HG02763 (cell line): ENCODE data around the gene CSNK2A3.
"Not testable (repeated sequence)": the region's sequence is repeated elsewhere in the genome, so short reads cannot be mapped to it uniquely, and the experiment has no call there.

Source experiments
- ATAC-seq: cut with Tn5 transposase; IDR thresholded peaks from one replicate; pipeline ENCODE4 v1.9.1; 2021; ENCODE audit warnings: mild to moderate bottlenecking, moderate library complexity; ENCODE audit not compliant: unreplicated experiment

CSNK2A3 gene

GRCh38 chr11:11352878-11353277, at the start of gene CSNK2A3:
TSS of gene CSNK2A3 (minus strand) at chr11:11353250. CDS start at chr11:11353119, 131 bp downstream.
- not testable (repeated sequence) for ATAC-seq

DNA sequence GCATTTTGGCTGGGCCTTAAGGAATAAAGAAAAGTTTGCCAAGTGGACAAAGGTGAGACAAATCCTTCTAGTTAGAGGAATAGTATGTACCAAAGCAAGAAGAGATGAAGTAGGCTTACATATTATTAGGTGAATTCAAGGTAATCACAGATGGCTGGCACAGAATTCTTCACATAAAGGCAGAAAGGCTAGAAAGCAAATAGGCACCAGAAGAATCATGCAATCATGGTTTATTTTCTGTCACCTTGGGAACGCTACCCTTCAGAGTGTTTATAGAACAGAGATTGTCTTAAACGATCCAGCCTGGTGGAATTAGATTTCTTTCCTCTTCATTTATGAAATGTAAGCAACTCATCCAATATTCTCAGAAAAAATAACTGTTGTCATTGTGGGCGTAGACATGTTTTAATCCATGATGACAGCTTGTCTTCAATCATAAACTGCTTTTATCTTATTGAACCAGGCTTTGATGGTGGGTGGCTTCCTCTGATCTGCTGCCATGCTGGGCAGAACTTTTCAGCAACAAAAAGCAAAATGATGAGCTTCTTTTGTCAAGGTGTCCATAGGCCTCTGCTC, 49.0 kb upstream of the CSNK2A3 start:
- no peak for ATAC-seq

DNA sequence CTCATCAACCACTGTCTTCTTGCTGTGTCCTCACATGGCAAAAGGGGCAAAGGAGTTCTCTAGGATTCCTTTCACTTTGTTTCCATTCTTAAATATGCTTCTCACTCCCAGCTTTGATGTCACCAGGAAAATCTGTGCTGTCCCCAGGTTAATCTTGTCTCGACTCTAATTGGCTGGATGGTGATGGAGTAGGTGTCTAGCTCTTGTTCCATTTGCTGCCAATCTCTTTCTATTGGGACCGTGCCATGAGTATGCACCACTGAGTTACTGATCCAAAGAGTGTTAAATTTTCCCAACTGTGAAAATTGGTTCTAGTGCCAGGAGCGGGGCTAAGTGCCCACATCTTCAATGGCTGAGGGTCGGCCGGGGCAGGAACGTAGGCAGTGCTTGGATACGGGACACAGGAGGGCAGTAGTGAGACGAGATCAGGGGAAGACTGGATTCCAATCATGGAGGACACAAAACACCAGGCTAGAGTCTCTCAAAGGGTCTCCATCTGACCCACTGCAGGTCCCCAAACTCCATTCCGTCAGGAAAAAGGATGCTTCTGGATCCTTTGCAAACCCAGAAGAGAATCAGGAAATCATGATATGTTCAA, 47.7 kb upstream of the CSNK2A3 start:
- no peak for ATAC-seq

DNA sequence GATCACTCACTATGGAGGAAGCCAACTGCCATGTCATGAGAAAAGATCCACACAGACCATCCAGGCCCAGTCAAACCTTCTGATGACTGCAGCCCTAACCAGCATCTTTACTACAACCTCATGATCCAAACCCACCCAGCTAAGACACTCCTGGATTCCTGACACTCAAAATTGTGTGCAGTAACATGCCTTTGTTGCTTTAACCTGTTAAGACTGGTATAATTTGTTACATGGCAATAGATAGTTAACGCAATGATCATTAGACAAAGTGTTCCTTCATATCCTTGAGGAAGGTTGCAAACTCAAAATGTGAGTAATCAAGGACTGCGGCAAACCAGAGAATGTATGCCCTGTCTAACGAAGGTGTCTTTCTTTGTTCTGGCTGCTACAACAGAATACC, 47.1 kb upstream of the CSNK2A3 start:
- ATAC-seq = no peak

DNA sequence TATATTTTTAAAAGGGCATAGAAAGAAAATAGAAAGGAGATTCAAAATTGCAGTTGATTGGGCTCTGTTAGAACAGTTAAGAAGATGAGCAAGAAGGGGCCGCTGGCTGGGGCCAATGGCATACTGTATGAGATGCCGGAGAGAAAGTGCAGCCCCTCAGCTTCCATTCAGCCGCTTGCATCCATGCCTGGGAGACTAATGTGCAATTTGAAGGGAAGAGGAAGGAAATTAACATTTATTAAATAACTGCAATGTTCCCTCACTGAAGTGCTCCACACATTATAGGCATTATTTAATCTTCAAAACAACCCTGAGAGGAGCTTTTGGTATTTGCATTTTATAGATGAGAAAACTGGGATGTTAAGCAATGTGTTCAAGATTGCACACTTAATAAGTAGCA, 44.7 kb upstream of the CSNK2A3 start:
- no peak for ATAC-seq

- no peak for ATAC-seq
Observed at GRCh38 chr11:11397036-11397415, 44.0 kb upstream of the CSNK2A3 start.

DNA sequence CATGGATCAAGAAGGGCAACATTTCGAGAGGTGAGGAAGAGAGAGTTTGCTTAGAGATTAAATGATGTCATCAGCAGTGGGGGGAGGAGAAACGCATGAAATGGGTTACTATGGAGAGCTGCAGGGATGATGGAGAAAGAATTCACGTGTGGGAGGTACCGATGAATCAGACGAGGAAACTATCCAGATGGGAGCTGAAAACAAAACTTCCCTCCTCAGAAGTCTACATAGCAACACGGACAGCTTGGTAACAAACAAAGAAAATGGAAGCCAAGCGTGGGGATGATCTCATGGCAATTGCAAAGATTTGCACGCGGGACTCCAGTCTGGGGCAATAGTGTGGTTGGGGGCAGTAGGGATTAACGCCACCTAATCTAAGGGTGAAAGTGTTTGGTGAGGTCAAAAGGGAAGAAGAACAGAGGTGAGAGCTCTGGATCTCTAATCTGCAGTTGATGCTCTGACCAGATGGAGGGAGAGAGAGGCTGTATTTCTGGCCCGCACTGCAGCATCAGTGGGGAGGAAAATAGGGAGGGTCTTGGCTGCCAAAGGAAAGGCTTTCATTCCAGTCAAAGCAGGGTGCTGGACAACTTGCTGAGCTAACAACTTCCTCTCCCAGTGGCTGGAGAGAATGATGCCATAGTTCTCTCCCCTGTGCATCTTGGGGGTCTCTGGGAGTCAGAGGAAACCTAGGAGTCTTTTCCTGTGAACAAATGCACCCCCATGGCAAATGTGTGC, 43.4 kb upstream of the CSNK2A3 start:
- no peak for ATAC-seq

- ATAC-seq = no peak
Observed at GRCh38 chr11:11395126-11395525, 42.1 kb upstream of the CSNK2A3 start.

DNA sequence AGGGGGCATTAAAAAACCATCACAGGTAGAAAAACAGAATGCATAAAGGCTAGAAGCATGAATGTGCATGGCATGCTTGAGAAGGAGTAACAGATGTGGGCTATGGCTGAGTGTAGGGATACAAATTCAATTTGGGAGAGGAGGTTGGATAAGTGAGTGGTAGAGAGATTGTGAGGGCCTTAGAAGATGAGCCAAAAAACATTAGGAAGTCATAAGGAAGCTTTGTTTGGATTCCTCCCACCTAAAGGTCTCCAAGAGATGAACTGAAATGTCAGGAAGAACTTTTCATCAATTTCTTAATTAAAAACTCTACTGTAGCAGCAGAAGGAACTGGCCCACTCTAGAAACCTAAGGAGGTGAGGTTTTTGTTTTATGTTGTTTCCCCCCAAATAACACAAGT, 41.2 kb upstream of the CSNK2A3 start:
- no peak for ATAC-seq

DNA sequence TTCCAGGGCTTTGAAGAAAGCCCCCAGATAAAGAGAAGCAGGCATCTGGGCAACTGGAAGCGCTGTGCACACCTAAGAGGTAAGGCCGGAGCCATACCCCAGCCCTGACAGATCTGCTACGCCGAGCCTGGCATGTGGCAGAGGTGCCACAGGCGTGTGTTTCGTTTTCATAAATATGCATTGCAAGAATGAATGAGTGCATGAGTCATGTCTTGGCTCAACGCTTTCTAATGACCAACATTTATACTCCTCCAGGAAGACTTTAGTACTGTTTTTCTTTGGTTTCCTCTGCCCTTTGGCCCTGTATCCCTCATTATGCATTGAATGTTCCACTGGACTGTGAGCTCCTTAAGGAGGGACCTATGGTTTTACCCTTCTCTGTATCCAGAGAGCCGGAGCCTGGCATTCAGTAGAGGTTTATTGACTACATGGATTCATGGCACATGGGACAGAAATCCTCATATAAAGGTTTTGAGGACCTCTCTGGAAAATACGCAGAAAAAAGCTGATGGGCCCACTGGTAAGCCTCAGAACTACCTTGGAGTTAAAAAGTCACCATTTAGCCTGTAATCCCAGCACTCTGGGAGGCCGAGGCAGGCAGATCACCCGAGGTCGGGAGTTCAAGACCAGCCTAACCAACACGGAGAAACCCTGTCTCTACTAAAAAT, 38.9 kb upstream of the CSNK2A3 start:
- ATAC-seq = no peak

DNA sequence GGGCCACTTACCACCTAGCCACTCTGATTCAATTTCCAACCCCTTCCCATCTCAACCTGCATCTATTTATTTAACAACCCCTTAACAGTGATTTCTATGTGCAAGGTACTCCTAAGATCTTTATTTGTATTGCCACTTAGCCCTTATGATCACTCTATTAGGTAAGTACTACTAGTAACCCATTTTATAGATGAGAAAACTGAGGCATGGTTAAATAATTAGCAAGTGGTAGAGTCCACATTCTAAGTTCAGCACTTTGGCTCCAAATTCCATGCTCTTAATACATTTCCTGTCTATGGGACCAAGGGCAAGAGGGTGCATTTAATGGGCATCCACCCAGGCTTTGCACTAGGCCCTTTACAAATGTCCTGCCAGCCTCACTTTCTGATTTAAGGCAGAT, 38.1 kb upstream of the CSNK2A3 start:
- ATAC-seq = no peak

GRCh38 chr11:11390068-11390771, 37.2 kb upstream of the CSNK2A3 start:
- ATAC-seq = no peak

- no peak for ATAC-seq
Observed at GRCh38 chr11:11389238-11389637, 36.2 kb upstream of the CSNK2A3 start.

DNA sequence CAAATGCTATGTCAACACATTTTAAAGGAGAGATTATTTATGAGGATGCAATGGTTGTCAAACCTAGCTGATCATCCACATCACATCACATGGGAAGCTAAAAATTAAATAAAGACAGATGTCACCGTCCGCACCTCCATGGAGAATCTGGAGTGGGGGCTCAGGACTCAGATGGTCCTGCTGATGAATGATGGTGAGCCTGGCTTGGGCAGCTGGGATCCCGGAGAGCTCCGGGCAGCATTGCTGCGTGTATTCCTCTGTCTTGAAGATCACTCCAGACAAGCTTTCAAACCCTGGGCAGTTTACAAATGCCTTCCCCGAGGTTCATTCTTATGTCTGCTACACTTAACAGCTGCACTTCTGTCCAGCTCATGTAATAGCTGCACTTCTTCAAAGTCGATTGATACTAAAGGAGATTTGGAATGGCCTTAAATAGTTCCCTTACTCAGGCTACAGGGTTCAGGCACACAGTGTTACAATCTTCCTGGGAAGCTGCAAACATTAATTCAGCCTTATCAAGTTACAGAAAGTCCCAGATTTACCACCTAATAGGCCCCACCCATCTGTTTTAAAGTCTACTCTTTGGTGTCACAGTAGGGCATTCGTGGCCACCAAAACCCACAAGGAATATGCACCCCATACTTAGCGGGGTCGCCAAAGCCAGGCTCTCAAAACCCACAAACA, 34.7 kb upstream of the CSNK2A3 start:
- ATAC-seq = no peak

DNA sequence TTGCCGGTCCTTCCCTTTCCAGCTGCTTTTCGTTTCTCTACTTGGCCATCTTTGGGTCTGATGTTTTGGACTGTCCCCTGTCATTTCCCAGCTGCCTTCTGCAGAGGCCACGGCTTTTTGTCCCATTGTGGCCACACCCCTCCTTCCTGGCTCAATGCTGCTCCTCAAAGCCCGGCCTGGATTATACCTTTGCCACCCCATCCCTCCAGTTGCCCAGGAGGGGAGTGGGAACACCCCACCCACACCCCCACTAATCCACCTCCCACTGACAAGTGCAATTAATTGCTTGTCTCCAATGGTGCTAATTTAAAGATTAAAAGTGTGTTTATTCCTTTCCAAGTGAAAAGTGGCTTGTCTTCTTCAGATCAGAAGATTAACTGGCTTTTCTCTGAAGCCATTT, 34.2 kb upstream of the CSNK2A3 start:
- no peak for ATAC-seq

- no peak for ATAC-seq
Observed at GRCh38 chr11:11384829-11385228, 31.8 kb upstream of the CSNK2A3 start.

DNA sequence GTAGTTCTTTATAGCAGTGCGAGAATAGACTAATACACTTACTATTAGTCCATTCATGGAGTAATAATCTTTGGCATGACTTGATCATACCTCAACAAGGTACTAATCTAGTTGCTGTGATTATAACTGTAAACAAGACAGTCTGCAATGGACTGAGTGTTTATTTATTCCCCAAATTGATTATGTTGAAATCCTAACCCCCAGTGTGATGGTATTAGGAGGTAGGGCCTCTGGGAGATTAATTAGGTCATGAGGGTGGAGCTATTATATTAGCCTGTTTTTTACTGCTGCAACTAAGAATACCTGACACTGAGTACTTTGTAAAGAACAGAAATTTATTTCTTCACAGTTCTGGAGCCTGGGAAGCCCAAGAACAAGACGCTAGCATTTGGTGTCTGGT, 30.9 kb upstream of the CSNK2A3 start:
- no peak for ATAC-seq

DNA sequence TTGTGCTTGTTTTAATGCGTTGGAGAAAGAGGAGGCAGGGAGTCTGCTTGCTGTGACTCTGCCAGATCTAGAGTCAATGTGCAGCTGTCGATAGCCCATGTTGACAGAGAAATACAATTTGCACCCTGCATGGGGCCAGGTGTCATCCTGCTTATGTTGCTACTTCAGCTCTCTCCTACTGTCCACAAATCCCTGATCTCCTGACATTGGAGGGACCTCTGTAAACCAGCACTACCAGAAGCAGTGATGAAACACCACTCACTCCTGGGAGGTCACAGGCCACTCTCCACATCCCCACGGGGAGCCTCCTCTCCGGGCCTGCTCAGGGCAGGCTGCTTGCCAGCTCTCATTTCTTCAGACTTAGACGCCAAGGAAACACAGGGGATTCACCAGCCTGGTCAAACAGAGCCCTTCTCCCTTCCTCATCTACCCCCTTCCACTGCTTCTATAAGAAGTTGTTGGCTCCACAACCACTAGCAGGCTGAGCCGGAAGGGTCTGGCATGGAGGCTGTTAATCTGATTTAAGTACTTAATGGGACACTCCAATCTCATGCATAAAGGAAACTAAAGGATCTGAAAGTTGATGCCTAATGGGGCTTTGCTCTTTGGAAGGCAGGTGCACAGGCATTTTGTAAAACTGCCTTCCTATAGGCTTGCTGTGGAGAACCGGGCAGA, 29.9 kb upstream of the CSNK2A3 start:
- ATAC-seq = no peak

DNA sequence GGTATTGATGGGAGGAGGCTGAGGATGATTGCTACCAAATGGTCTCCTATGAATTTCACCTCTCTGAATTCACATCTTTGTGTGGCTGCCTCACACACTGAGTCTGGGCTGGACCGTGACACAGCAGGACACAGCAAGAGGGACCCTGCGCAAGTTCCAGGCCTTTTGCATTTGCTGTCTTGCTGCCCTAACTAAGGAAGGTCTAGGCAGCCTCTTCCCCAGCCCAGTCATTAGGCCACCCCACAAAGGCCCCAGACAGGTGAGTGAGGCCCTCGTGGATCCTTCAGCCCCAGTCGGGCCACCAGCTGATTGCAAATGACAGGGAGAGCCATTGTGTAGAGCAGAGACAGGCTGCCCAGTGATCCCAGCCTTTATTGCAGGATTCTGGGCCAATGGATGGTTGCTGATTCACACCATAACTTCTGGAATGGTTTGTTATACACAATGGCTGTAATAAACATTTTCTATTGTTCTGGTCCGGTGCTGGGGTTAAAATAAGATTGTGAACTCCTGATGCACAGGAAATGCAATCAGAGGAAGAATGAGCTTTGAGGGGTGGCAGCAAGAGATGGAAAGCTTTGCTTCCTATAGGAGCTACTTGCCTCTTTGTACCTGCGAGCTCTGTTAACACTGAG, 28.5 kb upstream of the CSNK2A3 start:
- no peak for ATAC-seq

GRCh38 chr11:11380883-11381282, 27.8 kb upstream of the CSNK2A3 start:
- ATAC-seq = no peak
